Endodermal cell (in vitro differentiated cells): ENCODE data around the gene JADE2. TPM values are rescaled to one million over a fixed set of nuclear protein-coding genes. Genes with fewer than 3 reads are reported as not detected.
"Not testable (repeated sequence)": the region's sequence is repeated elsewhere in the genome, so short reads cannot be mapped to it uniquely, and the experiment has no call there.

ENCODE experiments used
- DNase-seq: peaks from one replicate; pipeline ENCODE4 v3.0.0-alpha.2; 2017
- H3K27ac ChIP-seq: 2 replicates; pipeline ENCODE4 v1.5.1; 2013; ENCODE audit warnings: mild to moderate bottlenecking, low read depth, low read length, moderate library complexity
- H3K27me3 ChIP-seq: 2 replicates; pipeline ENCODE4 v1.6.1; 2013; ENCODE audit warnings: mild to moderate bottlenecking, low read length, moderate library complexity; ENCODE audit not compliant: insufficient read depth, control insufficient read depth, poor library complexity, severe bottlenecking
- H3K36me3 ChIP-seq: 2 replicates; pipeline ENCODE4 v1.7.0; 2013; ENCODE audit warnings: mild to moderate bottlenecking, low read length, moderate library complexity; ENCODE audit not compliant: control insufficient read depth, insufficient read depth
- H3K4me1 ChIP-seq: one replicate; pipeline ENCODE4 v1.7.0; 2013; ENCODE audit warnings: low read length; ENCODE audit not compliant: control insufficient read depth, insufficient read depth
- H3K4me3 ChIP-seq: 2 replicates; pipeline ENCODE4 v1.5.1; 2013; ENCODE audit warnings: mild to moderate bottlenecking, low read length, moderate library complexity
- H3K9ac ChIP-seq: 2 replicates; pipeline ENCODE4 v1.6.1; 2013; ENCODE audit warnings: mild to moderate bottlenecking, low read length, moderate library complexity; ENCODE audit not compliant: poor library complexity, severe bottlenecking; ENCODE audit errors: extremely low read depth
- H3K9me3 ChIP-seq: 2 replicates; pipeline ENCODE4 v1.6.1; 2013; ENCODE audit warnings: mild to moderate bottlenecking, low read length, moderate library complexity; ENCODE audit not compliant: control insufficient read depth
- H3K27ac Mint-ChIP-seq: 2 replicates; pipeline ENCODE4 v1.8.0; 2020; ENCODE audit warnings: mixed read lengths
- H3K27me3 Mint-ChIP-seq: 2 replicates; pipeline ENCODE4 v1.8.0; 2021; ENCODE audit warnings: mild to moderate bottlenecking, mixed read lengths; ENCODE audit not compliant: insufficient read depth
- H3K36me3 Mint-ChIP-seq: 2 replicates; pipeline ENCODE4 v1.8.0; 2020; ENCODE audit warnings: low read depth, mixed read lengths
- H3K4me1 Mint-ChIP-seq: 2 replicates; pipeline ENCODE4 v1.8.0; 2020; ENCODE audit warnings: mixed read lengths
- H3K4me3 Mint-ChIP-seq: 2 replicates; pipeline ENCODE4 v1.8.0; 2020; ENCODE audit warnings: mild to moderate bottlenecking, moderate library complexity, mixed read lengths
- H3K9me3 Mint-ChIP-seq: 2 replicates; pipeline ENCODE4 v1.8.0; 2020; ENCODE audit warnings: mild to moderate bottlenecking, mixed read lengths
- WGBS, 2 experiments: methylation state at CpG; one replicate each; pipeline versions ENCODE4 v1.1.5 to v1.1.7; 2013; ENCODE audit warnings: missing lambda C conversion rate in 2 of 2, mixed read lengths in 1 of 2; ENCODE audit not compliant: insufficient coverage in 1 of 2, insufficient read length in 1 of 2; 5-methylcytosine and 5-hydroxymethylcytosine counted together
- total RNA-seq, 2 donors: library from RNA; stranded (reverse); fragmentation: NEBNext Ultra II Directional in 1 of 2; extraction: Animal tissue kit (Norgen Biotek cat#: 25700) in 1 of 2; gene quantifications; 2 replicates in 1 of 2; 3 replicates in 1 of 2; pipeline ENCODE4 v1.2.1, GENCODE V29; 2021
- TF ChIP-seq, protein P1 (sequence below): fragments of 200-600 bp; sonication (generic); conservative IDR thresholded peaks from 2 replicates; pipeline ENCODE4 v1.5.0; 2021; ENCODE audit warnings: antibody characterized with exemption, mild to moderate bottlenecking

Gene JADE2
- total RNA-seq, 2 donors from 2014 or later: 33.9 to 51.9 TPM

DNA sequence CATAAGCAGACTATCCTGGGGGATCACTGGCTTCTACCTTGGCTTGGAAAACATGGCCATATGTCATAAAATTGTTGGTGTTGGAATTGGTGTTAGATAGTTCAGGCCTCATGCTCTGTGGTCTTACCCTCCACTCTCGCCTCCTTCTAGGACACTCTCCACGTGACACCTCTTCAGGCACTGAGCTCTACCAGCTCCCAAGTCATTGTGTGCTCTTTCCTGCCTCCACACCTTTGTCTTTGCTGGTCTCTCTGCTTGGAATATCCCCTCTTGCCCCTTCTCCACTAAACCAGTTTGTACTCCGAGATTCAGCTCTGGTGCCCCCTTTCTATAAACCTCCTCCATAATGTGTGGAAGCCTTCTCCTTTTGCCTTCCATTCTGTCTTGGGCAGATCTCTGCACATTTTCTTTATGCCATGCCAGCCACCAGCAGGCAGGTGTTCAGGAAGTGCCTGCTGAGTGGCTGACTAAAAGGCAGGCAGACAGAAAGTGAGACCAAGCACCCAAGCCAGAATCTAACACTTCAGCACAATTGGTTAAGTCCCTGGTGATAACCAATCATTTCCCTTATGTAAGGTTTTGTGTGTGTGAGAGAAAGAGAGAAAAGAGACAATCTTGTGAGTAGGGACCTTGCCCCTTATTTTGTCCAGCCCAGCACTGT is 69.5 kb downstream of the JADE2 start:
- no peaks in the 10 kb centered on the region for H3K4me1 ChIP-seq
- H3K27me3 ChIP-seq: no peaks in the 10 kb centered on the region
- H3K9ac ChIP-seq: no peak overlapping the region
- Mint-ChIP-seq H3K4me3 (no peak overlapping the region), H3K36me3 (no peaks in the 10 kb centered on the region), H3K27me3 (no peaks in the 10 kb centered on the region), H3K9me3 (peaks cover 1% of the 10 kb centered on the region), H3K27ac (no peak overlapping the region), H3K4me1 (peaks cover 27% of the 10 kb centered on the region)
- H3K36me3 ChIP-seq: no peaks in the 10 kb centered on the region
- 92 to 97% methylated on average over 3 of the region's 3 CpGs for WGBS, 2 experiments
- H3K4me3 ChIP-seq: no peak overlapping the region
- no peak overlapping the region for H3K27ac ChIP-seq
- peak; percentile 44 for DNase-seq
- H3K9me3 ChIP-seq: no peaks in the 10 kb centered on the region
- TF ChIP-seq, protein P1, sequence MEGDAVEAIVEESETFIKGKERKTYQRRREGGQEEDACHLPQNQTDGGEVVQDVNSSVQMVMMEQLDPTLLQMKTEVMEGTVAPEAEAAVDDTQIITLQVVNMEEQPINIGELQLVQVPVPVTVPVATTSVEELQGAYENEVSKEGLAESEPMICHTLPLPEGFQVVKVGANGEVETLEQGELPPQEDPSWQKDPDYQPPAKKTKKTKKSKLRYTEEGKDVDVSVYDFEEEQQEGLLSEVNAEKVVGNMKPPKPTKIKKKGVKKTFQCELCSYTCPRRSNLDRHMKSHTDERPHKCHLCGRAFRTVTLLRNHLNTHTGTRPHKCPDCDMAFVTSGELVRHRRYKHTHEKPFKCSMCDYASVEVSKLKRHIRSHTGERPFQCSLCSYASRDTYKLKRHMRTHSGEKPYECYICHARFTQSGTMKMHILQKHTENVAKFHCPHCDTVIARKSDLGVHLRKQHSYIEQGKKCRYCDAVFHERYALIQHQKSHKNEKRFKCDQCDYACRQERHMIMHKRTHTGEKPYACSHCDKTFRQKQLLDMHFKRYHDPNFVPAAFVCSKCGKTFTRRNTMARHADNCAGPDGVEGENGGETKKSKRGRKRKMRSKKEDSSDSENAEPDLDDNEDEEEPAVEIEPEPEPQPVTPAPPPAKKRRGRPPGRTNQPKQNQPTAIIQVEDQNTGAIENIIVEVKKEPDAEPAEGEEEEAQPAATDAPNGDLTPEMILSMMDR: no peak

DNA sequence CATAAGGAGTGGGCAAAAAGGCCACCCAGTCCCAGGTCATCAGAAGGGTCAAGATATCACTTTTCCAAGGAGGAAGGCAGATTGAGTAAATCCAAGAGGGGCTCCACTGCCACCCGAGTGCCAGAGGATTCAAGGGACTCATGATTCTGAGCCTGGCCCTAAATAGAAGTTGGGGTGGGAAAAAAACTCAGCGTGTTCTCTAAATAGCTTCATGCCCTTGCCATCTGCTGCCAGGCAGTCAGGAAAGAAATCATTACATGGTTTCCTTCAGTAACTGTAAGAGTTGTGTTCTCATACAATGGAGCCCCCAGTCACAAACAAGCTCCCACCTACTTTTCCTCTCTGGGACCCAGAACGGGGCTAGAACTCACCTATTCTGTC is 70.0 kb downstream of the JADE2 start:
- TF ChIP-seq, protein P1: no peak
- Mint-ChIP-seq H3K27ac (no peak overlapping the region), H3K4me1 (peaks cover 27% of the 10 kb centered on the region), H3K27me3 (no peaks in the 10 kb centered on the region), H3K9me3 (peaks cover 1% of the 10 kb centered on the region), H3K4me3 (no peak overlapping the region), H3K36me3 (no peaks in the 10 kb centered on the region)
- Histone ChIP-seq H3K27me3 (no peaks in the 10 kb centered on the region), H3K9me3 (no peaks in the 10 kb centered on the region), H3K9ac (no peak overlapping the region), H3K27ac (no peak overlapping the region), H3K4me1 (no peaks in the 10 kb centered on the region), H3K36me3 (no peaks in the 10 kb centered on the region), H3K4me3 (no peak overlapping the region)
- peak; percentile 31 for DNase-seq
- WGBS, 2 experiments: 93 to 100% methylated on average over 1 to 3 of the region's 3 CpGs

DNA sequence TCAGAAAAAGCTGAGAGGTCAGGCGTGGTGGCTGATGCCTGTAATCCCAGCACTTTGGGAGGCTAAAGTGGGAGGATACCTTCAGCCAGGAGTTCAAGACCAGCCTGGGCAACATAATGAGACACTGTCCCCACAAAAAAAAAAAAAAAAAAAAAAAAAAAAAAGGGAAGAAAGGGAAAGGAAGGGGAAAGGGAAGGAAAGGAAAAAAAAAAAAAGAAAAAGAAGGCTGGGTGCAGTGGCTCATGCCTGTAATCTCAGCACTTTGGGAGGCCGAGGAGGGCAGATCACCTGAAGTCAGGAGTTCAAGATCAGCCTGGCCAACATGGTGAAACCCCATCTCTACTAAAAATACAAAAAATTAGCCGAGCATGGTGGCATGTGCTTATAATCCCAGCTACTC is 74.3 kb downstream of the JADE2 start:
- not testable (repeated sequence) for H3K27ac Mint-ChIP-seq, H3K4me1 ChIP-seq, H3K27me3 ChIP-seq, H3K9ac ChIP-seq, H3K27me3 Mint-ChIP-seq, H3K9me3 ChIP-seq, H3K4me3 Mint-ChIP-seq, H3K27ac ChIP-seq, H3K36me3 Mint-ChIP-seq, H3K9me3 Mint-ChIP-seq, H3K4me1 Mint-ChIP-seq, H3K4me3 ChIP-seq
- WGBS, 2 experiments: 88 to 100% methylated on average over 1 to 3 of the region's 3 CpGs
- peaks cover 11% of the 10 kb centered on the region for H3K36me3 ChIP-seq
- DNase-seq: peak; percentile 21

DNA sequence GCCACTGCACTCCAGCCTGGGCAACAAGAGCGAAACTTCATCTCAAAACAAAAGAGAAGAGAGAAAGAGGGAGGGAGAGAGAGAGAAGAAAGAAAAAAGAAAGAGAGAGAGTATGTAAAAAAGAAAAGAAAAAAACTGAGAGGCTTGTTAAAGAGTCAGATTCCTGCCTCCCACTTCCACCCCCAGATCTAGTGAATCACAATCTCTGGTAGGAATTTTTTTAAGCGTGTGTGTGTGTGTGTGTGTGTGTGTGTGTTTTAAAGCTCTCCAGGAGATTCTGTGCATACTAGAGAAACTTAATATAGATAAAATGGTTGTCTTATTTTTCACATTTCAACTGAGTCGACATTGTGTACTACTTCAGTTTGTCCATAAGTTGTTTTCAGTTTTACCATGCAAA is 75.1 kb downstream of the JADE2 start:
- Mint-ChIP-seq H3K27ac (no peak overlapping the region), H3K4me3 (no peak overlapping the region)
- no peaks in the 10 kb centered on the region for H3K27me3 ChIP-seq

More for the DNA sequence above, 75.1 kb downstream of the JADE2 start:
- H3K27ac ChIP-seq: no peak overlapping the region
- no peaks in the 10 kb centered on the region for H3K4me1 Mint-ChIP-seq
- H3K9me3 Mint-ChIP-seq: peaks cover 1% of the 10 kb centered on the region
- DNase-seq: peak; percentile 11
- peaks cover 15% of the 10 kb centered on the region for H3K36me3 Mint-ChIP-seq
- no peak overlapping the region for H3K4me3 ChIP-seq
- H3K27me3 Mint-ChIP-seq: no peaks in the 10 kb centered on the region
- no peaks in the 10 kb centered on the region for H3K4me1 ChIP-seq
- TF ChIP-seq, protein P1: no peak
- WGBS, 2 experiments: 93% methylated on average over 2 of the region's 3 CpGs; no CpG with 5 or more reads in 1 of the 2 experiments
- no peaks in the 10 kb centered on the region for H3K9me3 ChIP-seq
- H3K36me3 ChIP-seq: peaks cover 18% of the 10 kb centered on the region
- no peak overlapping the region for H3K9ac ChIP-seq
